Measurements from ENCODE around the gene CCDC88C.
A peak's percentile ranks its signal among the peaks of the same experiment; 100 is the strongest.

CCDC88C gene

DNA sequence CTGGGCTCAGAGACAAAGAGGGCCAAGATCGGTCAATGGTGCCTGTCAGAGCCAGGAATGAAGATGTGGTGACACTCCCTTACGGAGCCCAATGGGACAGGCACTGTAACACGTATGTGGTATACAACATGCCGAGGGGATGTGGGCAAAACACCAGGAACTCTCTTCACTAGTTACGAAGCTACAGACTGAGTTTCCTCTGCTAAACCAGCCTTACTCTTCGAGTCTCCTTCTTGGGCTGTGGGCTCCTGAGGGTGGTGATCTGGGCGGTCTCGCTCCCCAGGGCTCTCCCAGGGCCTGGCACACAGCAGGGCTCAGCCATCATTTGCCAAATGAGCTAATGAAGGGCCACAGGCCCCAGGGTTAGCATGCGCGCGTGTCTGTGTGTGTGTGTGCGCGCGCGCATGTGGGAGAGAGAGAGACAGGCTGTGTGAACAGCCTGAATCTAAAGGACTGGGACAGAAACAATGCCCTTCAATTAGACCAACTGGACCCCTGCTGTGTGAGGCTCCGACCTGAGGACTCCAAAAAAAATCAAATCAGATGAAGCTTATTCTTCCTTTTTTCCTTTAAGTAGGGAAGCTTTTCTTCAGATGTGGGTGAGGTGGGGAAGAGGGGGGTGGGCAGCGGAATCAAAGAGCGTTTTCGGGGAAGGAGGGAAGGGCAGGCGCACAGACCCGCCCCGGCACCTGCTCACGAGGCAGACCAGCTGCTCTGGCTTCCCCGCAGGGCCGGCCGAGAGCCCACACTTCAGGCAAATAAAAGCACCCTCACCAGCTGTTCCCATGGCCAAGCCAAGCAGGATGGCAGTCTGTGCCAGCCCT, 42.5 kb downstream of the CCDC88C start:
- peak overlapping the region; percentile 28 for H3K4me2 ChIP-seq (ENCODE audit: insufficient read depth, low read length, poor library complexity, severe bottlenecking)
- peak; percentile 72 for DNase-seq (ENCODE audit: low spot score)
- H3K4ac ChIP-seq (ENCODE audit: low read length) = no peak overlapping the region
- no peak overlapping the region for H3K23ac ChIP-seq (ENCODE audit: low read depth, low read length, poor library complexity)
- WGBS, 2 donors (ENCODE audit: extremely low coverage in 2 of 2, insufficient read length in 2 of 2, insufficient replicate concordance in 1 of 2) = no CpG with 5 or more reads among the region's 26 CpGs
- peak overlapping the region; percentile 64 for H3K9ac ChIP-seq (ENCODE audit: low read depth, low read length, poor library complexity)
- no peak overlapping the region for H3K4me3 ChIP-seq (ENCODE audit: low read length in 2 of 2)
- peak overlapping the region; percentile 46 for H2BK5ac ChIP-seq (ENCODE audit: low read length)
- H3K4me1 ChIP-seq (ENCODE audit: control insufficient read depth in 2 of 2, insufficient read depth in 1 of 2, low read depth in 1 of 2, low read length in 2 of 2) = peaks cover 19 to 55% of the 10 kb centered on the region in 2 donors
- H3K79me1 ChIP-seq (ENCODE audit: low read depth, low read length) = peaks cover 24% of the 10 kb centered on the region
- peaks cover 2 to 10% of the 10 kb centered on the region in 2 donors for H3K36me3 ChIP-seq (replicated peaks in 1 of 2; ENCODE audit: control insufficient read depth in 2 of 2, insufficient read depth in 2 of 2, low read length in 2 of 2)
- H3K9me3 ChIP-seq (replicated peaks in 1 of 2; ENCODE audit: control insufficient read depth in 2 of 2, insufficient read depth in 1 of 2, low read depth in 1 of 2, low read length in 2 of 2) = no peaks in the 10 kb centered on the region
- H3K27me3 ChIP-seq (ENCODE audit: control insufficient read depth in 3 of 3, insufficient read depth in 3 of 3, low read depth in 1 of 3, low read length in 3 of 3) = no peaks in the 10 kb centered on the region
- peak overlapping the region; percentile 81 for H3K27ac ChIP-seq (replicated peaks; ENCODE audit: low read length)
- peak overlapping the region; percentile 93 for H3K18ac ChIP-seq (ENCODE audit: low read length)
- H2AFZ ChIP-seq (ENCODE audit: low read length) = no peak overlapping the region
- H2BK12ac ChIP-seq (ENCODE audit: low read length) = peak overlapping the region; percentile 33
- H3K14ac ChIP-seq (ENCODE audit: low read length) = no peak overlapping the region
- H2BK120ac ChIP-seq (ENCODE audit: low read depth, low read length) = no peak overlapping the region
- H4K91ac ChIP-seq (ENCODE audit: low read depth, low read length, poor library complexity) = peak overlapping the region; percentile 68
- H4K8ac ChIP-seq (ENCODE audit: low read depth, low read length) = no peak overlapping the region
- H2AK5ac ChIP-seq (ENCODE audit: low read depth, low read length) = peak overlapping the region; percentile 38
- H2BK15ac ChIP-seq (ENCODE audit: low read length) = no peak overlapping the region

- no peaks in the 10 kb centered on the region for H3K27me3 ChIP-seq (ENCODE audit: control insufficient read depth in 3 of 3, insufficient read depth in 3 of 3, low read depth in 1 of 3, low read length in 3 of 3)
- H3K14ac ChIP-seq (ENCODE audit: low read length) = no peak overlapping the region
- no peak overlapping the region for H4K8ac ChIP-seq (ENCODE audit: low read depth, low read length)
- no peak overlapping the region for H3K4me3 ChIP-seq (ENCODE audit: low read length in 2 of 2)
- H4K91ac ChIP-seq (ENCODE audit: low read depth, low read length, poor library complexity) = no peak overlapping the region
- no peak overlapping the region for H2BK120ac ChIP-seq (ENCODE audit: low read depth, low read length)
- H3K9me3 ChIP-seq (replicated peaks in 1 of 2; ENCODE audit: control insufficient read depth in 2 of 2, insufficient read depth in 1 of 2, low read depth in 1 of 2, low read length in 2 of 2) = no peaks in the 10 kb centered on the region
- H3K18ac ChIP-seq (ENCODE audit: low read length) = peak overlapping the region; percentile 69
- no peak overlapping the region for H2BK12ac ChIP-seq (ENCODE audit: low read length)
- H2BK15ac ChIP-seq (ENCODE audit: low read length) = no peak overlapping the region
- no peak overlapping the region for H3K23ac ChIP-seq (ENCODE audit: low read depth, low read length, poor library complexity)
- peaks cover 19 to 57% of the 10 kb centered on the region in 2 donors for H3K4me1 ChIP-seq (ENCODE audit: control insufficient read depth in 2 of 2, insufficient read depth in 1 of 2, low read depth in 1 of 2, low read length in 2 of 2)
- peak overlapping the region; percentile 81 for H3K27ac ChIP-seq (replicated peaks; ENCODE audit: low read length)
- no CpG with 5 or more reads among the region's 7 CpGs for WGBS, 2 donors (ENCODE audit: extremely low coverage in 2 of 2, insufficient read length in 2 of 2, insufficient replicate concordance in 1 of 2)
- H2AFZ ChIP-seq (ENCODE audit: low read length) = no peak overlapping the region
- peaks cover 22% of the 10 kb centered on the region for H3K79me1 ChIP-seq (ENCODE audit: low read depth, low read length)
- peak overlapping the region; percentile 46 for H2BK5ac ChIP-seq (ENCODE audit: low read length)
- DNase-seq (ENCODE audit: low spot score) = no peak
- H3K4ac ChIP-seq (ENCODE audit: low read length) = no peak overlapping the region
- H3K36me3 ChIP-seq (replicated peaks in 1 of 2; ENCODE audit: control insufficient read depth in 2 of 2, insufficient read depth in 2 of 2, low read length in 2 of 2) = peaks cover 2 to 9% of the 10 kb centered on the region in 2 donors
- no peak overlapping the region for H3K4me2 ChIP-seq (ENCODE audit: insufficient read depth, low read length, poor library complexity, severe bottlenecking)
- no peak overlapping the region for H2AK5ac ChIP-seq (ENCODE audit: low read depth, low read length)
- no peak overlapping the region for H3K9ac ChIP-seq (ENCODE audit: low read depth, low read length, poor library complexity)
Observed at GRCh38 chr14:91374287-91374878, 43.2 kb downstream of the CCDC88C start.

DNA sequence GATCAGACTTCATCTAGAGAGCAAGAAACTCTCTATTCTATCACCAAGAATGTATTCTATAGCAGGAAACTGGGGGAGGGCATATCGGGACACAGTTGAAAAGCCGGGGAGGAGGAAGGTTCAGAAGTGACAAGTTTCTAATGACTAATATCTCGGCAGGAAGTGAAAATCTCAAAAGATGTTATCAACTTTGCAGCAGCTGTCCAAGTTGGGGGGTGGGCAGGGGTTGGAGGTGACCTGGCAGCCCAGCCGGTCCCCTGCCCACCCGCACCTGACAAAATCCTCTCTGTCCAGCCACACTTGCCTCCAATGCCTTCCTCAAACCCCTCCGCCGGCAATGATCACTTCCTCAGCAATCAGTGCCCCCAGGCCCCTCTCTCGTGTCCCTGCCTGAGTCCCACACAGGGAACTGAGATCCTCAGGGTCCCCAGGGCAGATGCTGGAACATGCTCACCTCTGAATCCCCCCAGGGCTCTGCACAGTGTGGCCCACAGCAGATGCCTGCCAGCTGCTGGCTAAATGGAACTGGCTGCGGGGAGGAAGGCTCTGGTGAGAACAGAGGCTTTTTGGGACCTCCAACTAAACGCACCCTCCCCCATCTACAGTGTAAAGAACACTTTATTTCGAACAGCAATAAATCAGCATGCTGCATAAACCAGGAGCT, 43.9 kb downstream of the CCDC88C start:
- Histone ChIP-seq H2BK12ac (ENCODE audit: low read length) (no peak overlapping the region), H3K79me1 (ENCODE audit: low read depth, low read length) (peaks cover 20% of the 10 kb centered on the region), H3K4me2 (ENCODE audit: insufficient read depth, low read length, poor library complexity, severe bottlenecking) (no peak overlapping the region), H3K27ac (replicated peaks; ENCODE audit: low read length) (no peak overlapping the region), H3K4me1 (ENCODE audit: control insufficient read depth in 2 of 2, insufficient read depth in 1 of 2, low read depth in 1 of 2, low read length in 2 of 2) (peaks cover 20 to 60% of the 10 kb centered on the region in 2 donors), H3K14ac (ENCODE audit: low read length) (no peak overlapping the region), H3K18ac (ENCODE audit: low read length) (peak overlapping the region; percentile 74), H2AK5ac (ENCODE audit: low read depth, low read length) (no peak overlapping the region), H2AFZ (ENCODE audit: low read length) (no peak overlapping the region), H3K23ac (ENCODE audit: low read depth, low read length, poor library complexity) (no peak overlapping the region), H2BK15ac (ENCODE audit: low read length) (no peak overlapping the region), H3K4ac (ENCODE audit: low read length) (no peak overlapping the region), H3K9ac (ENCODE audit: low read depth, low read length, poor library complexity) (no peak overlapping the region), H3K36me3 (replicated peaks in 1 of 2; ENCODE audit: control insufficient read depth in 2 of 2, insufficient read depth in 2 of 2, low read length in 2 of 2) (peaks cover 2 to 3% of the 10 kb centered on the region in 2 donors), H3K27me3 (ENCODE audit: control insufficient read depth in 3 of 3, insufficient read depth in 3 of 3, low read depth in 1 of 3, low read length in 3 of 3) (no peaks in the 10 kb centered on the region), H4K8ac (ENCODE audit: low read depth, low read length) (no peak overlapping the region), H2BK120ac (ENCODE audit: low read depth, low read length) (no peak overlapping the region), H2BK5ac (ENCODE audit: low read length) (peak overlapping the region; percentile 78), H4K91ac (ENCODE audit: low read depth, low read length, poor library complexity) (no peak overlapping the region), H3K4me3 (ENCODE audit: low read length in 2 of 2) (no peak overlapping the region), H3K9me3 (replicated peaks in 1 of 2; ENCODE audit: control insufficient read depth in 2 of 2, insufficient read depth in 1 of 2, low read depth in 1 of 2, low read length in 2 of 2) (no peaks in the 10 kb centered on the region)
- WGBS, 2 donors (ENCODE audit: extremely low coverage in 2 of 2, insufficient read length in 2 of 2, insufficient replicate concordance in 1 of 2) = no CpG with 5 or more reads among the region's 11 CpGs
- no peak for DNase-seq (ENCODE audit: low spot score)

Measured in neuronal stem cell (in vitro differentiated cells).